NCI-H748 (cell line): ENCODE measurements around the gene RINL.

ENCODE experiments used
- DNase-seq: peaks from one replicate; lab custom pipeline; 2025; ENCODE audit not compliant: unreplicated experiment; lab: John Stamatoyannopoulos, UW

RINL gene

DNA sequence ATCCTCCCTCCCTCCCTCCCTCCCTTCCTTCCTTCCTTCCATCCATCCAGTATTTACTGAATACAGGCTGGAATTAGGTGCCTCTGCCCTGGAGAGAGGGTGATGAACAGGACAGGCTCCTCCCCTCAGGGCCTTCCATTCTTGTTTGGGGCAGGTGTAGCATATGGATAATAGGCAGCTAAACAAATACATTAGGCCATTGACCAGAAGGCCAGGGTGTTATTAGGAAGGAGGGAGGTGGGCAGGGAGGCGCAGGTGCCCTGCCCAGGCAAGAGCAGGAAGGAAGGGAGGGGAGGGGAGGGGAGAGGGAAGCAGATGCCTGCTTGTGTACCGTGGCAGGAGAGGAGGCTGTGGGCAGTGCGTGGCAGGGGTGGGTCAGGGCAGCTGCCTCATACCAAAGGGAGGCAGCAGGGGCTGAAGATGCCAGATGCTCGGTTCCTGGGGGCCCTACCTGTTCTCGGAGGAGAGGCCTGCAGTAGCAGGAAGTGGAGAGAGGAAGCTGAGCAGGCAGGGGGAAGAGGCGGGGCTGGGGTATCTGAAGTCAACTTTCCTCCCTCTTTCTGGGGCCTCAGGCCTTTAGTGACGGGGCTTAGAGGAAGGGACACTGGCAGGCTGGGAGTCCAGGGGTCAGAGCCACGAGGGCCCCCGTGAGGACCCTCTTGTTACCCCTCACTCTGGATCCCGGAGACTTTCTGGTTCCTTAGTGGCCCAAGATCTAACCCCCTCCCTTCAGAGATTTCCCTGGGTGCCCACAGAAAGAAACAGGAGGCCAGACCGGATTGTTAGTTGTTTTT is at the start of gene RINL:
Gene RINL, minus strand, starts transcription at position 495 of the 794 bp plus-strand sequence. CDS start 1,533 bp downstream, outside the sequence.
- DNase-seq: peak; percentile 100

DNA sequence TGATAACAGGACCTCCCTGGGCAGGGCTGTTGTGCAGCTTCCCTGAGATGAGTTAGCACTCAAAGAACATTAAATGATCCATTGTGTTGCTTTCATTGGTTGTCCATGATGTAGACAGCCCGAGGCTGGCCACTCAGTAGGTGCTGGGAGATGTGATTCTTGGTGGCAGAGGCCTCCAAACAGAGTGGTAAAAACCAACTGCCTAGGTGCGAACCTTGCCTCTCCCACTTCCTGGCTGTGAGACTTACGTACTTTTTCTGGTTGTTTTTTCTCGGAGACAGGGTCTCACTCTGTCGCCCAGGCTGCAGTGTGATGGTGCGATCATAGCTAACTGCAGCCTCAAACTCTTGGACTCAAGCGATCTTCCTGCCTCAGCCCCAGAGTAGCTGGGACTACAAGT is 46.3 kb upstream of the RINL start:
- DNase-seq: no peak

DNA sequence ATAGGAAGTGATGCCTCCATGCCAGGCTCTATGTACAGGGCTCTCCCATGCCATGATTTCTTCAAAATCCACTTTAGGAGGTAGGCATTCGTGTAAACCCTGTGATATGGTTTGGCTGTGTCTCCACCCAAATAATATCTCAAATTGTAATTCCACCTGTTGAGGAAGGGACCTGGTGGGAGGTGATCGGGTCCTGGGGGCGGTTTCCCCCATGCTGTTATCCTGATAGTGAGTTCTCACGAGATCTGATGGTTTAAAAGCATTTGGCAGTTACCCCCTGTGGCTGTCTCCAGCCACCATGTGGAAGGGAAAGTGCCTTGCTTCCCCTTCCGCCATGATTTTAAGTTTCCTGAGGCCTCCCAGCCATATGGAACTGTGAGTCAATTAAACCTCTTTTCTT is 44.4 kb upstream of the RINL start:
- DNase-seq: no peak

- DNase-seq: no peak
Observed at GRCh38 chr19:38921420-38922274, 43.6 kb upstream of the RINL start.

DNA sequence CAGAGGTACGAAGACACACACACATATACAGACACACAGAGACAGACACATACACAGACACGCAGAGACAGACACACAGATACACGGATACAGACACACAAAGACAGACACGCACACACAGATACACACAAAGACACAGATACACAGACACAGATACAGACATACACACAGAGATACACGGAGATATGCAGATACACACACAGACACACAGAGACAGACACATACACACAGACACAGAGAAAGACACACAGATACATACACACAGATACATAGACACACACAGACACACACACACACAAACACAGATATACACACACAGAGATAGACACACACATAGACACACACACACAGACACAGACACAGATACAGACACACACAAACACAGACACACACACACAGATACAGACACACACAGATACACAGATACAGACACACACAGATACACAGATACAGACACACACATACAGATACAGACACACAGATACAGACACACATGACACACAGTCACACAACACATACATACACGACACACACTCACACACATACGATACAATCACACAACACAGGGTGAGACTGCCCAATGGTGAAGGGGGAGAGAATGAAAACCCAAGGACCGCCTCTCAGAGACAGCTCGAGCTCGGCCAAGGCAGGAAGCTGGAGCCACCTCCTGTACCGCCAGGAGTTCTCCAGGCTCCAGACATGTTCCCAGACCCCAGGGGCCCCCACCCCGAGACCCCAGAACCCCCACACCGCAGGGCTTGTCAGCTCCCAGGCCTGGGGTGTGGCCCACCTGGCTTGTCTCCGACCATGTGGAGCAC is 42.7 kb upstream of the RINL start:
- DNase-seq: no peak

DNA sequence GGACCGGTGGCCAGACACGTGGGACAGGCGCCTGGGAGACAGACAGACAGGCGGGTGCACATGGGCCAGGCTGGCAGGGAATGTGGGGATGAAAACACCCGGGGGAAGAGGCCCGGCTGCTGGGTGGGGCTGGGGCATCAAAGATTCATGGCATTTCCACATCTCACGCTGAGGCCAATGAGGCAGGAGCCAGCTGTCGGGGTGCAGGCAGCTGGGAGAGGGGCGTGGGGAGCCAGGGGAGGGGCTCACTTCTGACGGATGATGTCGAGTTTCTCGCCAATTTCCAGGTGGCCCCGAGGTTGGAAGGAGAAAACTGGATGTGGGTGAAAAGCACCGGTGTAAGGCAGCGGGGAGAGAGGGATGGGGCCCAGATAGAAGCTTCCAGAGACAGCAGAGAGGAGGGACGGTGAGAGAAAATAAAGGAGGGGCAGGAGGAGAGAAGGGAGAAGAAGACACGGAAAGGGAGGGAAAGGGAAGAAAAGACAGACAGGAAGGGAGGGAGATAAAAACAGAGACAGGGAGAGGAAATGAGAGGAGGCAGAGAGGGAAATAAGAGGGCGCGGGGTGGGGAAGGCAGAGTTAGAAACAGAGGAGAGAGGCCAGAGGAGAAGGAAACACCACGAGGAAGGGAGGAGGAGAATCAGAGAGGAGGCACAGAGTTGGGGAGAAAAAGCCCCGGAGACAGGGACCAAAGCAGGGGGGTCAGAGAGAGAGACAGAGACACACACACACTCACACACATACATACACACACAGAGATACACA is 41.9 kb upstream of the RINL start:
- no peak for DNase-seq

DNA sequence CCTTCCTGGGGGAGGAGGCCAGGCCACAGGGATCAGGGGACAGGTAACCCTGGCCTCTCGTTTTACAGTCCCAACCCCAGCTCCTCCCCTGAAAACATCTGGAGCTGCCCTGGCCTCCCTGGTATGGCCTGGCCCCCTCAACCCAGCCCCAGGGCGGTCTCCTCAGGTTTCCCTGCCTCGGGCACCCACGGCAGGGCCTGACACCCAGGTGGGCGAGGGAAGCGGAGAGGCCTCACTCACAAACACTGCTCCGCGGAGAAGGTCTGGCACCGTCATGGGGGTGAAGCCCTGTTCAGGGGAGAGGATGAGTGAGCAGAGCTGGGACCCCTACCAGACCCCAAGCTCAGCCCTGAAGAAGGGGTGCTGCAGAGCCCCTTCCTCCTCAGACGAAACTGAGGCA is 40.5 kb upstream of the RINL start:
- DNase-seq: no peak

DNA sequence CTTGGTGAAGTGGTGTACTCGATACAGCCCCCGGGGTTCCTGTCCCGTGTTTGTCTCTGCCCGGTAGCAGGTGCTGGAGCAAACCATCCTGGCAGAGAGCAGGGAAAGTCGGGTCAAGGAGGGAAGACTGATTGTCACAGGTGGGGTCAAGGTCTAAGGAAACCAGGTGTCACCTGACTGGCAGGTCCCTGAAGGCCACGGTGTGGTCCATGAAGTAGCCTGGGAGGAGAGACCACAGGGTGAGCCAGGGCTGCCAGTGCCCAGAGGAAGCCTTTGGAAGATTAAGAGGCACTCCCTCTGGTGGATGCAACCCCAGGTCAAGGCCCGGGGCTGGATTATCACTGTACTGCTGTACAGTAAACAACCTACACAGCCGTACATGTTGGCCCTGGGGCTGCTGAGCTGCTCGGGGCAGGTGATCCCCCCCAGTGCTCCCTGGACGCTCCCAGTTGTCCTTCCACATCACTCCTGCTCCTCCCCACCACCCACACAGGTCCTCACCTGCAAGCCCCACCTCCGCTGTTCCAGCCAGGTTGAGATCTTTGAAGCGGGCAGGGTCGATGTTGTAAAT is 39.9 kb upstream of the RINL start:
- peak; percentile 45 for DNase-seq

DNA sequence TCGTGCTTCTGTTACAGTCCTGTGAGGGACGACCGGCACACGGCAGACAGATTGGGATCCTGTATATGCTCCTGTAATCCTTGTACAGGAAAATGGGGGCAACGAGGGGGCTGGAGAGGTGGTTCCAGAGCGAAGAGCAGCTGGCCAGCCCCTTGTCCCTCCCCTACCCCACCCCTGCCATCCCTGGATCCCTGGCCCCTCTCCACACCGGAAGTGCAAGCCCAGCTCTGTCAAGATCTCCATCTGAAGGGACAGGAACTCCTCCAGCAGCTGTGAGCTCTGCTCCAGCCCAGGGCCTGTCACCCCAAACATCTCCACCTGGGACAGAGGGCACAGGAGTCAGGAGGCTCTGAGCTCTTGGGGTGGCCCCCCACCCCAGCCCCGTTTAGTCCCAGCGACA is 39.4 kb upstream of the RINL start:
- DNase-seq: no peak

DNA sequence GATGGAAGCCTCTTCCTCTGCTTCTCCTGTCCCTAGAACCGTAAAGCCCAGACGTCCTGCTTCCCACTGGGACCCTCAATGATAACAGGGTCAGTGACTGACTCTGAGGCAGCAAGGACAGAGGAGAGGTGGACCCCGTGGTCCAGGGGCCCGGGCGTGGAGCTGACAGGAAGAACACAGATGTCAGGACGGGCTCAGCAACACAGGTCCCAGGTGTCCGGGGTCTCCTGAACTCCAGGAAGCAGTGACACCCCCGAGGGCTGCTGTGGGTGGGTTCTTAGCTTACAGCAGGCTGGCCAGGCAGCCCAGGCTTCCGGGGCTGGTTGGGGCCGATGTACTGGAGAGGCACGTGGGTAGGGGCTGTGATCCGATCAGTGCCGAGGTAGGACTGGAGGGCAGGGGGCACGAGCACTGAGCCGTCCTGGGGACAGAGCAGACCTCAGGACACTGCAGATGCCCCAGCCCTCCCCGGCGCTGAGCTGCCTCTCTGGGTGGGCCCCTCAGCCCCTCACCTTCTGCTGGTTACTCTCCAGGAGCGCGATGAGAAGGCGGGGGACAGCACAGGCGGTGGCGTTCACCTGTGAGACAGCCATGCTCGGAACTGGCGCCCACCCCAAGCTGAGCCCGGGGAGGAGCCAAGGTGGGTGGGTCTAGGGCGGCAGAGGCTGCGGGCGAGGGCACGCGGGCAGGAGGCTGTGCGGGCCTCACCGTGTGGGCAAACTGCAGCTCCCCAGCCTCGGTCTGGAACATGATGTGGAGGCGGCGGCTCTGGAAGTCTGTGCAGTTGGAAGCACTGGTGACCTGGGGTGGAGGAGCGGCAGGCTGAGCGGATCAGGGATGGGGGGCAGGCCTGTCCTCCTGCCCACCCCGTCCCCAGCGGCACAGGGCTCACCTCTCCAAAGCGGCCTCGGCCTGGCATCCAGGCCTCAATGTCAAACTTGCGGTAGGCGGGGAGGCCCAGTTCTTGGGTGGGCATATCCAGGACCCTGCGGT is 37.5 kb upstream of the RINL start:
- DNase-seq: no peak

GRCh38 chr19:38913958-38914357 is 35.9 kb upstream of the RINL start:
- DNase-seq: no peak

GRCh38 chr19:38912600-38913514 is 34.8 kb upstream of the RINL start:
- no peak for DNase-seq

DNA sequence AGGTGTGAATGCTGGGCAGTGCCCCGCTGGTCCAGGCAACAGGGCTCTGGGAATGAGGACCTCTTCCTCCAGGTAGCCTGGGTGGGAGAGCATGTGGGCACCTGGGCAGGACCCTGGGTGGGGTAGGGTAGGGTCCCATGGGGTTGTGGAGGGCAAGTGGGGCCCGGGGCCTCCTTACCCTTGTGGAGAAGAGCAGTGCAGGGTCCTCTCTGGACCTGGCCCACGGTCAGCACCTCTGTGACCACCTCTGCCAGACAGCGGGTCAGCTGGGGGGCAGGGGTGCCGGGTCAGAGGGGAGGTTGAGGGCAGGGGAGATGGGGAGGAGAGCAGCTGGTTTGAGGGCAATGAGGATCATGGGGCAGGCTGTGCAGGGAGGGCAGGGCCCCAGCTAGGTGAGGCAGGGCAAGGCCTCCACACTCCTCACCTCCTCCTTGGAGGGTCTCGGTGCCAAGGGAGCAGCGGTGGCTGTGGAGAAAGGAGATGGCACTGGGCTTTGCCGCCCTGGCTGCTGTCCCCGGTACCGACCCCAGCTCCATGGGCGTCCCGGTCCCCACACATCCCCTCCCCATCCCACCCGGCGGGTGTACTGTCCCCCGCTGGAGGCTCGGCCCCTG is 33.4 kb upstream of the RINL start:
- DNase-seq: no peak

DNA sequence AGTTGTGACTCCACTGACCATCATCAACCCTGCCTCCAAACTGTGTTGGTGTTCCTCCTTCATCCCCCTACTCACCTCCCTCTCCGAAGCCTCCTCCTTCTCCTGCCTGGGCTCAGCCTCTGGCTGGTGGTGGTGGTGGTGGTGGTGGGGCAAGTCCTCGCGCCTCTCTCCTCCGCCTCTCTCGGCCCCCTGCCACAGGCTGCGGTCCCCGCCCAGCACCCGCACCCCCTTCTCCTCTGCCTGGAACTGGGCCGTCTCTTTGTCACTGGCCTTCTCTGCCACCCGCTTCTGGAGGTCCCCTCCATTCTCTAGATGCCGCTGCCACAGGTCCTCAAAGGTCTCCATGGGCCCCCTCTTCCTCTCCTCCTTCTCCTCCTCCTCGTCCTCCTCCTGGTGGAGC is 32.4 kb upstream of the RINL start:
- no peak for DNase-seq

GRCh38 chr19:38908911-38909310 is 30.8 kb upstream of the RINL start:
- no peak for DNase-seq

- no peak for DNase-seq
Observed at GRCh38 chr19:38907670-38908069, 29.6 kb upstream of the RINL start.

GRCh38 chr19:38907227-38907626 is 29.2 kb upstream of the RINL start:
- no peak for DNase-seq

GRCh38 chr19:38905620-38906019 is 27.5 kb upstream of the RINL start:
- DNase-seq: no peak
